H1 (cell line): ENCODE measurements around the gene LIG3. TPM values are rescaled to one million over a fixed set of nuclear protein-coding genes. Genes with fewer than 3 reads are reported as not detected.

ENCODE experiments used
- CTCF ChIA-PET: fragments of 300-600 bp; sonication (Branson Sonifier 250); formaldehyde crosslinking; loops from one replicate; lab custom pipeline; 2021; ENCODE audit not compliant: partially characterized antibody; lab: Charles Lee
- POLR2A ChIA-PET: fragments of 300-600 bp; sonication (Branson Sonifier 250); formaldehyde crosslinking; loops from one replicate; lab custom pipeline; 2021; ENCODE audit warnings: inconsistent platforms; ENCODE audit not compliant: partially characterized antibody; lab: Charles Lee
- DNase-seq, 2 experiments: peaks; one replicate each; pipeline versions ENCODE4 v3.0.0 to v3.0.0-alpha.2; 2010 to 2022; ENCODE audit warnings: low spot score in 2 of 2, low read depth in 1 of 2, mixed read lengths in 1 of 2
- FAIRE-seq: peaks from 2 replicates; lab custom pipeline; 2011; peaks lifted over from hg19 to GRCh38; lab: Jason Lieb, UNC
- H2AFZ ChIP-seq: 2 replicates; pipeline ENCODE4 v1.8.1; 2012; ENCODE audit warnings: low read length, inconsistent platforms
- H2AK5ac ChIP-seq: 2 replicates; pipeline ENCODE4 v1.6.1; 2013; ENCODE audit warnings: low read depth, low read length
- H2BK120ac ChIP-seq: replicated peaks from 2 replicates; pipeline ENCODE3; 2013; ENCODE audit warnings: low read depth, low read length, inconsistent platforms
- H2BK12ac ChIP-seq: 2 replicates; pipeline ENCODE4 v1.6.1; 2013; ENCODE audit warnings: low read depth, low read length
- H2BK15ac ChIP-seq: 2 replicates; pipeline ENCODE4 v1.6.1; 2013; ENCODE audit warnings: low read length
- H2BK20ac ChIP-seq: 2 replicates; pipeline ENCODE4 v1.6.1; 2013; ENCODE audit warnings: low read length
- H2BK5ac ChIP-seq: 2 replicates; pipeline ENCODE4 v1.6.1; 2013; ENCODE audit warnings: low read depth, low read length
- H3K14ac ChIP-seq: 2 replicates; pipeline ENCODE4 v1.6.1; 2013; ENCODE audit warnings: inconsistent platforms; ENCODE audit not compliant: insufficient read length
- H3K18ac ChIP-seq: 2 replicates; pipeline ENCODE4 v1.6.1; 2013; ENCODE audit warnings: low read length; ENCODE audit errors: extremely low read depth
- H3K23ac ChIP-seq: 2 replicates; pipeline ENCODE4 v1.6.1; 2013; ENCODE audit warnings: inconsistent platforms; ENCODE audit not compliant: insufficient read length
- H3K23me2 ChIP-seq: 2 replicates; pipeline ENCODE4 v1.6.1; 2013; ENCODE audit warnings: low read depth, low read length
- H3K27ac ChIP-seq: 2 replicates; pipeline ENCODE4 v1.6.1; 2011; ENCODE audit warnings: low read depth, low read length, inconsistent platforms
- H3K27me3 ChIP-seq, 4 experiments: replicated peaks in 1 of 4; 1 replicate in 1 of 4; 2 replicates in 3 of 4; pipeline versions ENCODE4 v1.6.1 to v1.8.1; 2011 to 2013; ENCODE audit warnings: low read length in 3 of 4, mild to moderate bottlenecking in 3 of 4, inconsistent platforms in 2 of 4, mixed read lengths in 2 of 4, moderate library complexity in 1 of 4; ENCODE audit not compliant: control insufficient read depth in 3 of 4, insufficient read depth in 3 of 4; ENCODE audit errors: extremely low read depth in 1 of 4
- H3K36me3 ChIP-seq, 4 experiments: 2 replicates each; pipeline versions ENCODE4 v1.6.1 to v1.8.1; 2011 to 2013; ENCODE audit warnings: mild to moderate bottlenecking in 4 of 4, low read length in 3 of 4, moderate library complexity in 2 of 4, control low read depth in 1 of 4, inconsistent platforms in 1 of 4; ENCODE audit not compliant: insufficient read depth in 4 of 4, control insufficient read depth in 2 of 4
- H3K4ac ChIP-seq: replicated peaks from 2 replicates; pipeline ENCODE3; 2013; ENCODE audit warnings: low read length, low read depth, mixed read lengths, inconsistent platforms; ENCODE audit not compliant: insufficient read length
- H3K4me1 ChIP-seq, 4 experiments: replicated peaks in 1 of 4; 1 replicate in 1 of 4; 2 replicates in 3 of 4; pipeline versions ENCODE4 v1.6.1 to v1.8.1; 2011 to 2013; ENCODE audit warnings: low read length in 3 of 4, inconsistent platforms in 2 of 4, mixed read lengths in 1 of 4; ENCODE audit not compliant: insufficient read depth in 4 of 4, control insufficient read depth in 3 of 4
- H3K4me2 ChIP-seq, 2 experiments: 2 replicates each; pipeline versions ENCODE4 v1.6.1 to v1.8.1; 2011 to 2013; ENCODE audit warnings: low read depth in 2 of 2, low read length in 2 of 2, control low read depth in 1 of 2, inconsistent platforms in 1 of 2, mild to moderate bottlenecking in 1 of 2; ENCODE audit not compliant: insufficient read depth in 1 of 2
- H3K4me3 ChIP-seq, 4 experiments: fragments of 200-600, 300-600 bp in 1 of 4; sonication (generic), shearing (Covaris generic), sonication (Bioruptor Twin) in 1 of 4; 2 replicates each; pipeline versions ENCODE4 v1.5.1 to v1.8.1; 2011 to 2016; ENCODE audit warnings: low read length in 4 of 4, low read depth in 3 of 4, control low read depth in 2 of 4, inconsistent platforms in 2 of 4, mild to moderate bottlenecking in 2 of 4, mixed read lengths in 1 of 4, moderate library complexity in 1 of 4; ENCODE audit not compliant: insufficient read depth in 2 of 4; ENCODE audit errors: extremely low read depth in 1 of 4
- H3K56ac ChIP-seq: replicated peaks from 2 replicates; pipeline ENCODE3; 2013; ENCODE audit warnings: low read depth, mild to moderate bottlenecking, mixed read lengths, low read length, inconsistent platforms; ENCODE audit not compliant: insufficient read length
- H3K79me1 ChIP-seq: 2 replicates; pipeline ENCODE4 v1.6.1; 2013; ENCODE audit warnings: low read depth, low read length, control low read depth
- H3K79me2 ChIP-seq, 2 experiments: 2 replicates each; pipeline versions ENCODE4 v1.6.1 to v1.8.1; 2012 to 2013; ENCODE audit warnings: low read length in 2 of 2, mild to moderate bottlenecking in 2 of 2, inconsistent platforms in 1 of 2; ENCODE audit not compliant: insufficient read depth in 2 of 2, control insufficient read depth in 1 of 2
- H3K9ac ChIP-seq, 4 experiments: replicated peaks in 1 of 4; 1 replicate in 1 of 4; 2 replicates in 3 of 4; pipeline versions ENCODE4 v1.6.1 to v1.8.1; 2011 to 2013; ENCODE audit warnings: low read depth in 3 of 4, low read length in 3 of 4, control low read depth in 2 of 4, mild to moderate bottlenecking in 2 of 4, moderate library complexity in 2 of 4, inconsistent platforms in 1 of 4; ENCODE audit errors: extremely low read depth in 1 of 4
- H3K9me3 ChIP-seq, 2 experiments: 2 replicates each; pipeline versions ENCODE4 v1.6.1 to v1.8.1; 2012 to 2013; ENCODE audit warnings: mild to moderate bottlenecking in 2 of 2, moderate library complexity in 2 of 2, control low read depth in 1 of 2, inconsistent platforms in 1 of 2, low read depth in 1 of 2, low read length in 1 of 2, mixed read lengths in 1 of 2; ENCODE audit not compliant: insufficient read depth in 2 of 2
- H4K20me1 ChIP-seq, 2 experiments: replicated peaks in 1 of 2; 2 replicates each; pipeline versions ENCODE3 to v1.8.1; 2011 to 2013; ENCODE audit warnings: inconsistent platforms in 2 of 2, low read length in 2 of 2, mild to moderate bottlenecking in 1 of 2; ENCODE audit not compliant: insufficient read depth in 2 of 2, control insufficient read depth in 1 of 2
- H4K5ac ChIP-seq: 2 replicates; pipeline ENCODE4 v1.6.1; 2013; ENCODE audit warnings: low read length, low read depth, mixed read lengths, inconsistent platforms; ENCODE audit not compliant: insufficient read length
- H4K8ac ChIP-seq: 2 replicates; pipeline ENCODE4 v1.8.0; 2013; ENCODE audit warnings: mild to moderate bottlenecking, moderate library complexity, low read length, inconsistent platforms; ENCODE audit not compliant: insufficient read depth; ENCODE audit errors: extremely low read depth
- H4K91ac ChIP-seq: replicated peaks from 2 replicates; pipeline ENCODE3; 2013; ENCODE audit warnings: low read length, mixed read lengths, inconsistent platforms; ENCODE audit not compliant: insufficient read length
- ATF2 ChIP-seq: IDR thresholded peaks from 2 replicates; pipeline ENCODE4 v1.6.1; 2012; ENCODE audit warnings: low read length, inconsistent platforms
- BACH1 ChIP-seq: IDR thresholded peaks from 2 replicates; pipeline ENCODE4 v1.6.1; 2012; ENCODE audit warnings: low read length, improper control_type of control experiment
- CBX5 ChIP-seq: fragments of 300-800, 300-1000 bp; sonication (generic); IDR thresholded peaks from 2 replicates; pipeline ENCODE4 v1.7.1; 2016; ENCODE audit warnings: antibody characterized with exemption, low read length, low read depth
- CEBPB ChIP-seq: IDR thresholded peaks from 2 replicates; pipeline ENCODE4 v1.6.1; 2012; ENCODE audit warnings: low read depth, low read length
- JUN ChIP-seq: IDR thresholded peaks from 2 replicates; pipeline ENCODE4 v1.6.1; 2011; ENCODE audit warnings: low read depth, mild to moderate bottlenecking, improper control_type of control experiment, low read length
- JUND ChIP-seq: IDR thresholded peaks from 2 replicates; pipeline ENCODE4 v1.6.1; 2011; ENCODE audit warnings: mild to moderate bottlenecking, improper control_type of control experiment, low read length
- KDM5A ChIP-seq: fragments of 200-600 bp; IDR thresholded peaks from 2 replicates; pipeline ENCODE4 v1.7.1; 2012; ENCODE audit warnings: mild to moderate bottlenecking, low read length, inconsistent platforms, mixed read lengths
- PHF8 ChIP-seq: fragments of 200-600 bp; sonication (generic); conservative IDR thresholded peaks from 2 replicates; pipeline ENCODE4 v1.7.1; 2012; ENCODE audit warnings: low read depth, mild to moderate bottlenecking, inconsistent platforms, low read length, moderate library complexity
- POLR2AphosphoS5 ChIP-seq: IDR thresholded peaks from 2 replicates; pipeline ENCODE4 v1.6.1; 2011; ENCODE audit warnings: low read depth, low read length
- POU5F1 ChIP-seq: IDR thresholded peaks from 2 replicates; pipeline ENCODE4 v1.6.1; 2011; ENCODE audit warnings: low read depth, mild to moderate bottlenecking, low read length, moderate library complexity
- RBBP5 ChIP-seq: IDR thresholded peaks from 2 replicates; pipeline ENCODE4 v1.7.1; 2012; ENCODE audit warnings: low read depth, mild to moderate bottlenecking, inconsistent platforms, low read length, moderate library complexity, borderline replicate concordance
- SIRT6 ChIP-seq: IDR thresholded peaks from one replicate; pipeline ENCODE4 v1.7.1; 2012; ENCODE audit warnings: low read length, inconsistent platforms
- TAF1 ChIP-seq: IDR thresholded peaks from 2 replicates; pipeline ENCODE4 v1.6.1; 2011; ENCODE audit warnings: mild to moderate bottlenecking, low read depth, low read length
- WGBS, 2 experiments: shearing (Covaris generic) in 1 of 2; methylation state at CpG; one replicate each; pipeline versions ENCODE4 v1.1.6 to v1.1.7; 2013 to 2015; ENCODE audit warnings: low lambda C conversion rate in 2 of 2, mixed read lengths in 2 of 2, inconsistent platforms in 1 of 2, low coverage in 1 of 2, missing lambda C conversion rate in 1 of 2; ENCODE audit not compliant: insufficient replicate concordance in 2 of 2, insufficient coverage in 1 of 2, insufficient read length in 1 of 2; ENCODE audit errors: extremely low coverage in 1 of 2, missing lambda C conversion rate in 1 of 2; 5-methylcytosine and 5-hydroxymethylcytosine counted together
- polyA plus RNA-seq, 7 experiments: library from polyadenylated mRNA; depleted of rRNA in 3 of 7; stranded (reverse) in 5 of 7; unstranded in 2 of 7; fragments of >200 nt in 5 of 7; fragments of 200-250 nt in 2 of 7; gene quantifications; 1 replicate in 5 of 7; 2 replicates in 1 of 7; 4 replicates in 1 of 7; pipeline versions ENCODE4 v1.2.1 to v1.2.3, GENCODE V29; 2011 to 2013; ENCODE audit warnings: missing spikeins in 2 of 7, mixed read lengths in 2 of 7
- total RNA-seq: library from RNA; stranded (reverse); fragmentation: NEBNext Ultra II Directional; extraction: Animal tissue kit (Norgen Biotek cat#: 25700); gene quantifications from 2 replicates; pipeline ENCODE4 v1.2.1, GENCODE V29; 2021

LIG3 gene
- total and polyA plus RNA-seq, 2 of the 8 experiments (the other 6 are each of a cell fraction or from before 2014, with no cell fraction given), result 63.6 to 89.3 TPM

GRCh38 chr17:35041390-35041789 is 61.1 kb downstream of the LIG3 start:
- 95% methylated on average over 7 of the region's 7 CpGs; no CpG with 5 or more reads in 1 of the 2 experiments for whole genome bisulfite sequencing, 2 experiments
- no peak overlapping the region for H3K18ac ChIP-seq
- DNase-seq, result no peak
- H3K23me2 ChIP-seq, result no peaks in the 10 kb centered on the region
- H2BK15ac ChIP-seq, result no peak overlapping the region
- H2BK5ac ChIP-seq, result no peak overlapping the region
- no peaks in the 10 kb centered on the region for H3K9me3 ChIP-seq
- H3K27ac ChIP-seq, result no peak overlapping the region
- no peaks in the 10 kb centered on the region for H3K36me3 ChIP-seq
- no peak overlapping the region for H4K91ac ChIP-seq
- no peak overlapping the region for H4K5ac ChIP-seq
- H3K27me3 ChIP-seq, result no peaks in the 10 kb centered on the region
- H3K79me2 ChIP-seq, result no peaks in the 10 kb centered on the region
- no peak overlapping the region for H3K56ac ChIP-seq
- H3K4me2 ChIP-seq, result no peak overlapping the region
- H2BK20ac ChIP-seq, result no peak overlapping the region
- no peaks in the 10 kb centered on the region for H3K4me1 ChIP-seq
- H2AFZ ChIP-seq, result no peak overlapping the region
- FAIRE-seq, result no peak
- no peak overlapping the region for H2BK12ac ChIP-seq
- H3K23ac ChIP-seq, result no peak overlapping the region
- ChIA-PET CTCF (interaction anchor here (1.1 to 2.1 kb wide), 4 partner anchors 12 to 29 kb away, joined by 3 to 5 read pairs (median 4); no protein-coding TSS in a partner anchor), POLR2A (interaction anchor here (1.0 to 2.1 kb wide), 4 partner anchors 12 to 60 kb away, joined by 3 to 8 read pairs (median 4); no protein-coding TSS in a partner anchor)
- H2AK5ac ChIP-seq, result no peak overlapping the region
- H2BK120ac ChIP-seq, result no peak overlapping the region
- no peak overlapping the region for H3K4ac ChIP-seq
- H3K79me1 ChIP-seq, result no peaks in the 10 kb centered on the region
- H3K9ac ChIP-seq, result no peak overlapping the region
- H4K8ac ChIP-seq, result no peak overlapping the region
- no peak overlapping the region for H3K4me3 ChIP-seq
- H4K20me1 ChIP-seq, result peaks cover 0 to 2% of the 10 kb centered on the region in 2 experiments
- H3K14ac ChIP-seq, result no peak overlapping the region
- TF ChIP-seq SIRT6, result no peak
- no peak for TF ChIP-seq PHF8
- TF ChIP-seq KDM5A, result no peak
- no peak for TF ChIP-seq BACH1
- TF ChIP-seq TAF1, result no peak
- TF ChIP-seq RBBP5, result no peak
- TF ChIP-seq POU5F1, result no peak
- no peak for TF ChIP-seq CBX5
- TF ChIP-seq POLR2AphosphoS5, result no peak
- no peak for TF ChIP-seq JUN
- TF ChIP-seq JUND, result no peak
- TF ChIP-seq ATF2, result no peak
- TF ChIP-seq CEBPB, result no peak
